Measurements from ENCODE around the gene C4orf50.

DNA sequence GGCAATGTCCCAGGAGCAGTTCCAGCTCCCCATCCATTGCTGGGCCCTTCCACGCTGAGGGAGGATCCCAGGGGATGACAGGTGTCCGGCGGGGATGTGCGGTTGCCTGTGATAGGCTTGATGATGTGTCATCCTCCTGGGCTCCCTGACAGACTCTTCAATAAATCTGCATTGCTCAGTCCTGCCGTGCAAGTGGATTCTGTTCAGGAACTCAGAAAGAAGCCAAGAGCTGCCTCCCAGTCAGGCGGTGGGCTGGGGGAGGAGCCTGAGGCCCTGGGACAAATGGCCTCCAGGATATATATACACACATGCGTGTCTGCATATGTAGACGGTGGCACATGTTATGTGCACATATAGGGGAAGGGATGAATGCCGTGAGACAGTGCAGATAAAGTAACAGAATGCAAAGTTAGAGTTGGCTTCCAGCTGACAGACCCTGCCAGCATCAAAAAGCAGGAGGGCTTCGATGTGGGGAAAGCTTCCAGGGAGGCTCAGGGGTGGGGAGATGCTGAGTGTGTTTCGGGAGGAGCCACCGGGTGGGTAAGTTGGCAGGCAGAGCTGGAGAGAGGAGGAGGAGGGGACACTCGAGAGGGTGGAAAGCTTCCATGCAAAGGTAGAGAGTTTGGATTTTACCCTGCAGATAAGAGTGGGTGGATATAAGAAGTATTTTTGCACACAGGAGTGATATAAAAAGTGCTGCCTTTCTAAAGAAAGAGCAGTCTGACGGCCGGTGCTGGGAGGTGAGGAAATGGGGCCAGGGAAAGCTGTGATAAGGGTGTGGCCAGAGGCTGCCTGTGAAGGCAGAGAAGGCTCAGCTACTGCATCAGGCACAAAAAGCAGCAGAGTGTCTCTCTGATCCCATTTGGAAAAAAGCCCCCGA, 96.9 kb downstream of the C4orf50 start:
- no peak for TF ChIP-seq TAF1 (IDR thresholded peaks at IDR 0.05; ENCODE audit: borderline replicate concordance, insufficient read depth, low read length)
- no peak for TF ChIP-seq POLR2AphosphoS5 (IDR thresholded peaks at IDR 0.05; ENCODE audit: low read depth, low read length)
- TF ChIP-seq, protein P1, sequence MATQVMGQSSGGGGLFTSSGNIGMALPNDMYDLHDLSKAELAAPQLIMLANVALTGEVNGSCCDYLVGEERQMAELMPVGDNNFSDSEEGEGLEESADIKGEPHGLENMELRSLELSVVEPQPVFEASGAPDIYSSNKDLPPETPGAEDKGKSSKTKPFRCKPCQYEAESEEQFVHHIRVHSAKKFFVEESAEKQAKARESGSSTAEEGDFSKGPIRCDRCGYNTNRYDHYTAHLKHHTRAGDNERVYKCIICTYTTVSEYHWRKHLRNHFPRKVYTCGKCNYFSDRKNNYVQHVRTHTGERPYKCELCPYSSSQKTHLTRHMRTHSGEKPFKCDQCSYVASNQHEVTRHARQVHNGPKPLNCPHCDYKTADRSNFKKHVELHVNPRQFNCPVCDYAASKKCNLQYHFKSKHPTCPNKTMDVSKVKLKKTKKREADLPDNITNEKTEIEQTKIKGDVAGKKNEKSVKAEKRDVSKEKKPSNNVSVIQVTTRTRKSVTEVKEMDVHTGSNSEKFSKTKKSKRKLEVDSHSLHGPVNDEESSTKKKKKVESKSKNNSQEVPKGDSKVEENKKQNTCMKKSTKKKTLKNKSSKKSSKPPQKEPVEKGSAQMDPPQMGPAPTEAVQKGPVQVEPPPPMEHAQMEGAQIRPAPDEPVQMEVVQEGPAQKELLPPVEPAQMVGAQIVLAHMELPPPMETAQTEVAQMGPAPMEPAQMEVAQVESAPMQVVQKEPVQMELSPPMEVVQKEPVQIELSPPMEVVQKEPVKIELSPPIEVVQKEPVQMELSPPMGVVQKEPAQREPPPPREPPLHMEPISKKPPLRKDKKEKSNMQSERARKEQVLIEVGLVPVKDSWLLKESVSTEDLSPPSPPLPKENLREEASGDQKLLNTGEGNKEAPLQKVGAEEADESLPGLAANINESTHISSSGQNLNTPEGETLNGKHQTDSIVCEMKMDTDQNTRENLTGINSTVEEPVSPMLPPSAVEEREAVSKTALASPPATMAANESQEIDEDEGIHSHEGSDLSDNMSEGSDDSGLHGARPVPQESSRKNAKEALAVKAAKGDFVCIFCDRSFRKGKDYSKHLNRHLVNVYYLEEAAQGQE (IDR thresholded peaks at IDR 0.05; ENCODE audit: insufficient read depth in 1 of 2, low read depth in 2 of 2, low read length in 2 of 2), result no peak
- TF ChIP-seq FOXP2 (optimal IDR thresholded peaks at IDR 0.05; ENCODE audit: borderline replicate concordance, extremely low read depth, extremely low read length, insufficient read depth), result no peak

Data from PFSK-1 (cell line).